Activated naive CD8-positive, alpha-beta T cell treated with anti-CD3 and anti-CD28 coated beads, Interleukin-2, amount 50 U/mL, for 24 hours (primary cell): ENCODE data around the gene KRTAP9-9.
"Not testable (repeated sequence)": the region's sequence is repeated elsewhere in the genome, so short reads cannot be mapped to it uniquely, and the experiment has no call there.

Source experiments
- ATAC-seq: fragments of 150-1000 bp; cut with Tn5 transposase; one replicate; pipeline ENCODE4 v1.10.0; 2021
- DNase-seq: peaks from one replicate; pipeline ENCODE4 v3.0.0; 2021
- H3K27ac Mint-ChIP-seq: one replicate; pipeline ENCODE4 v1.8.0; 2021; ENCODE audit warnings: mild to moderate bottlenecking, mixed read lengths
- H3K27me3 Mint-ChIP-seq: one replicate; pipeline ENCODE4 v1.8.0; 2021; ENCODE audit warnings: mixed read lengths
- H3K36me3 Mint-ChIP-seq: one replicate; pipeline ENCODE4 v1.8.0; 2021; ENCODE audit warnings: low read depth, mixed read lengths
- H3K4me1 Mint-ChIP-seq: one replicate; pipeline ENCODE4 v1.8.0; 2021; ENCODE audit warnings: mixed read lengths
- H3K4me3 Mint-ChIP-seq: one replicate; pipeline ENCODE4 v1.8.0; 2021; ENCODE audit warnings: mild to moderate bottlenecking, moderate library complexity, mixed read lengths
- H3K9me3 Mint-ChIP-seq: one replicate; pipeline ENCODE4 v1.8.0; 2021; ENCODE audit warnings: mixed read lengths

The KRTAP9-9 gene

DNA sequence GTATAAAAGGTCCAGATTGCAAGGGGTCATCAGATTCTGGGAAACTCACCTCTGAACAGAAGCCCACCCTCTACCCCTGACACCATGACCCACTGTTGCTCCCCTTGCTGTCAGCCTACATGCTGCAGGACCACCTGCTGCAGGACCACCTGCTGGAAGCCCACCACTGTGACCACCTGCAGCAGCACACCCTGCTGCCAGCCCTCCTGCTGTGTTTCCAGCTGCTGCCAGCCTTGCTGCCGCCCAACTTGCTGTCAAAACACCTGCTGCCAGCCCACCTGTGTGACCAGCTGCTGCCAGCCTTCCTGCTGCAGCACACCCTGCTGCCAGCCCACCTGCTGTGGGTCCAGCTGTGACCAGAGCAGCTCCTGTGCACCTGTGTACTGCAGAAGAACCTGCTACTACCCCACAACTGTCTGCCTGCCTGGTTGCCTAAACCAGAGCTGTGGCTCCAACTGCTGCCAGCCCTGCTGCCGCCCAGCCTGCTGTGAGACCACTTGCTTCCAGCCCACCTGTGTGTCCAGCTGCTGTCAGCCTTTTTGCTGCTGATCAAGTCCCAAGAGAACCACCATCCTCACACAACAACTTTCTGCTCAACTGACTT, 5.4 kb upstream of the KRTAP9-9 start, which contains the start of gene KRTAP9-4:
KRTAP9-4 (plus strand) TSS at position 51 of the 604 bp plus-strand sequence; CDS start at position 85, 34 bp downstream.
- H3K27me3 Mint-ChIP-seq, ATAC-seq, H3K4me1 Mint-ChIP-seq, H3K9me3 Mint-ChIP-seq, H3K4me3 Mint-ChIP-seq, H3K27ac Mint-ChIP-seq, H3K36me3 Mint-ChIP-seq, DNase-seq: not testable (repeated sequence)

- ATAC-seq (no peak), DNase-seq (no peak)
- H3K4me1 Mint-ChIP-seq = peaks cover 2% of the 10 kb centered on the region
- no peaks in the 10 kb centered on the region for H3K36me3 Mint-ChIP-seq
- no peak overlapping the region for H3K27ac Mint-ChIP-seq
- H3K4me3 Mint-ChIP-seq = no peak overlapping the region
- H3K27me3 Mint-ChIP-seq = no peaks in the 10 kb centered on the region
- H3K9me3 Mint-ChIP-seq = no peaks in the 10 kb centered on the region
These were observed 3.9 kb upstream of the KRTAP9-9 start for GRCh38 chr17:41251261-41251660.

GRCh38 chr17:41254861-41255260, 323 bp upstream of the KRTAP9-9 start:
- Mint-ChIP-seq H3K27ac (no peak overlapping the region), H3K9me3 (no peaks in the 10 kb centered on the region), H3K27me3 (peaks cover 3% of the 10 kb centered on the region), H3K36me3 (no peaks in the 10 kb centered on the region), H3K4me3 (no peak overlapping the region), H3K4me1 (peaks cover 2% of the 10 kb centered on the region)
- DNase-seq (no peak), ATAC-seq (no peak)

- H3K27me3 Mint-ChIP-seq = peaks cover 3% of the 10 kb centered on the region
- no peaks in the 10 kb centered on the region for H3K9me3 Mint-ChIP-seq
- no peak for ATAC-seq
- no peak overlapping the region for H3K4me3 Mint-ChIP-seq
- peaks cover 10% of the 10 kb centered on the region for H3K4me1 Mint-ChIP-seq
- no peak for DNase-seq
- no peaks in the 10 kb centered on the region for H3K36me3 Mint-ChIP-seq
- no peak overlapping the region for H3K27ac Mint-ChIP-seq
These were observed 1.1 kb downstream of the KRTAP9-9 start for GRCh38 chr17:41256291-41256685.

- H3K4me1 Mint-ChIP-seq = peaks cover 10% of the 10 kb centered on the region
- H3K27ac Mint-ChIP-seq = no peak overlapping the region
- H3K4me3 Mint-ChIP-seq = no peak overlapping the region
- no peaks in the 10 kb centered on the region for H3K36me3 Mint-ChIP-seq
- no peak for ATAC-seq
- no peak for DNase-seq
- no peaks in the 10 kb centered on the region for H3K9me3 Mint-ChIP-seq
- peaks cover 3% of the 10 kb centered on the region for H3K27me3 Mint-ChIP-seq
These were observed 3.2 kb downstream of the KRTAP9-9 start for GRCh38 chr17:41258406-41258805.

DNA sequence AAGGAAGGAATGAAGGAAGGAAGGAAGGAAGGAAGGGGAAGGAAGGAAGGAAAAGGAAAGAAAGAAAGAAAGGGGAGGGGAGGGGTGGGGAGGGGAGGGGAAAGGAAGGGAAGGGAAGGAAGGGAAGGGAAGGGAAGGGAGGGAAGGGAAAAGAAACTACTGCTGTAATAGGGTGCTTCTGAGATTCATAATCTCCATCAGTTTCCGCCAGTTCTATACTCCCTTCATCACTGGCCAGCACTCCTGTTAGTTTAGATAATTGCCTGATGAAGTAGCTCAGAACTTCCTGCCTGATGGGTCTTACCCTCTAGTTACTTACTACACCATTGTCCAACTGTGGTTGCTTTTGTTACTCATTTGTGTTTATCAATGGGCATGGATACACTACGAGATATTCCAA, 8.0 kb downstream of the KRTAP9-9 start:
- Mint-ChIP-seq H3K27ac (no peak overlapping the region), H3K27me3 (peaks cover 3% of the 10 kb centered on the region), H3K9me3 (no peaks in the 10 kb centered on the region), H3K36me3 (no peaks in the 10 kb centered on the region), H3K4me3 (no peak overlapping the region), H3K4me1 (peaks cover 10% of the 10 kb centered on the region)
- ATAC-seq (no peak), DNase-seq (no peak)

GRCh38 chr17:41264599-41264998, 9.4 kb downstream of the KRTAP9-9 start:
- H3K27ac Mint-ChIP-seq = no peak overlapping the region
- H3K9me3 Mint-ChIP-seq = no peaks in the 10 kb centered on the region
- peaks cover 10% of the 10 kb centered on the region for H3K4me1 Mint-ChIP-seq
- no peaks in the 10 kb centered on the region for H3K36me3 Mint-ChIP-seq
- no peaks in the 10 kb centered on the region for H3K27me3 Mint-ChIP-seq
- no peak for ATAC-seq
- DNase-seq = no peak
- H3K4me3 Mint-ChIP-seq = no peak overlapping the region

DNA sequence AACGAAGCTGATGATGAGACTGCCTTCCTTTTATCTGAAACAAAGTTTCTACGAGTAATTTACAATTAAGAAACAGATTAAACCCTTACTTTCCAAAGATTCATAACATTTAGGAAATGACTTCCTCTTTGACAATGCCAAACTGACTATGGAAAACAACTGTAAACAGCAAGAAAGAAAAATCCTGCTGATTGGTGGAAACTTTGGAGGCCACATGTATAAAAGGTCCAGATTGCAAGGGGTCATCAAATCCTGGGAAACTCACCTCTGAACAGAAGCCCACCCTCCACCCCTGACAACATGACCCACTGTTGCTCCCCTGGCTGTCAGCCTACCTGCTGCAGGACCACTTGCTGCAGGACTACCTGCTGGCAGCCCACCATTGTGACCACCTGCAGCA, 9.9 kb downstream of the KRTAP9-9 start, which contains the start of gene KRTAP9-6:
KRTAP9-6 (plus strand) TSS at position 301 of the 400 bp plus-strand sequence; CDS start at position 301, 0 bp downstream.
- no peak for DNase-seq
- ATAC-seq = no peak
- Mint-ChIP-seq H3K36me3 (no peaks in the 10 kb centered on the region), H3K4me1 (peaks cover 9% of the 10 kb centered on the region), H3K9me3 (no peaks in the 10 kb centered on the region), H3K27me3 (no peaks in the 10 kb centered on the region), H3K4me3 (no peak within 1 kb of the TSS), H3K27ac (no peak within 1 kb of the TSS)

DNA sequence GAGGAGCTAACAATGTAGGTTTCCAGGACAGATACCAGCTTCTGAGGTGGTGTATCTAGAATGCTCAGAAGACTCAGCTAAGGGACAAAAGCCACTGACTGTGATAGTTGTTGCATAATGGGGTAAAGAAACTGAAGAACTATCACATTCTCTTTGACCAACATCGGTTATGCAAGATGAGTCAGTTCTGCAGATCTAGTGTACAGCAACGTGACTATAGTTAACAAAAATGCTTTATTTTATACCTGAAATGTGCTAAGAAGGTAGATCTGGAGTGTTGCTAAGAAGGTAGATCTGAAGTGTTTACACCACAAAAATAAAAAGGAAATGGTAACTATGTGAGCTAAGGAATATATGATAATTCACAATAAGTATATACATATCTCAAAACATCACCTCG, 12.5 kb downstream of the KRTAP9-9 start:
- DNase-seq (no peak), ATAC-seq (no peak)
- Mint-ChIP-seq H3K27ac (no peak overlapping the region), H3K27me3 (no peaks in the 10 kb centered on the region), H3K9me3 (no peaks in the 10 kb centered on the region), H3K4me1 (no peaks in the 10 kb centered on the region), H3K4me3 (no peak overlapping the region), H3K36me3 (no peaks in the 10 kb centered on the region)

- not testable (repeated sequence) for DNase-seq, ATAC-seq, H3K36me3 Mint-ChIP-seq, H3K27ac Mint-ChIP-seq, H3K4me1 Mint-ChIP-seq, H3K27me3 Mint-ChIP-seq, H3K9me3 Mint-ChIP-seq, H3K4me3 Mint-ChIP-seq
These were observed 16.1 kb downstream of the KRTAP9-9 start for GRCh38 chr17:41271323-41271722.

GRCh38 chr17:41271858-41272257, 16.7 kb downstream of the KRTAP9-9 start:
- Mint-ChIP-seq H3K9me3 (no peaks in the 10 kb centered on the region), H3K36me3 (no peaks in the 10 kb centered on the region)

GRCh38 chr17:41275648-41276190, 20.5 kb downstream of the KRTAP9-9 start, which contains the start of gene KRTAP9-7:
TSS of gene KRTAP9-7 (plus strand) at chr17:41275698. CDS start at chr17:41275698, 0 bp downstream.
- H3K9me3 Mint-ChIP-seq, H3K4me1 Mint-ChIP-seq, ATAC-seq, H3K4me3 Mint-ChIP-seq, H3K27me3 Mint-ChIP-seq, H3K27ac Mint-ChIP-seq, H3K36me3 Mint-ChIP-seq, DNase-seq: not testable (repeated sequence)

More at GRCh38 chr17:41271858-41272257, 16.7 kb downstream of the KRTAP9-9 start:
- H3K27ac Mint-ChIP-seq = no peak overlapping the region
- ATAC-seq (no peak), DNase-seq (no peak)
- H3K27me3 Mint-ChIP-seq = peaks cover 2% of the 10 kb centered on the region
- H3K4me3 Mint-ChIP-seq = no peak overlapping the region
- H3K4me1 Mint-ChIP-seq = no peaks in the 10 kb centered on the region

- no peaks in the 10 kb centered on the region for H3K36me3 Mint-ChIP-seq
- DNase-seq = no peak
- H3K4me3 Mint-ChIP-seq = no peak overlapping the region
- no peak overlapping the region for H3K27ac Mint-ChIP-seq
- no peak for ATAC-seq
- H3K27me3 Mint-ChIP-seq = peaks cover 2% of the 10 kb centered on the region
- no peaks in the 10 kb centered on the region for H3K4me1 Mint-ChIP-seq
- H3K9me3 Mint-ChIP-seq = no peaks in the 10 kb centered on the region
These were observed 23.2 kb downstream of the KRTAP9-9 start for GRCh38 chr17:41278176-41278955.

- no peak overlapping the region for H3K27ac Mint-ChIP-seq
- DNase-seq (no peak), ATAC-seq (no peak)
- H3K27me3 Mint-ChIP-seq = no peaks in the 10 kb centered on the region
- no peaks in the 10 kb centered on the region for H3K9me3 Mint-ChIP-seq
- H3K36me3 Mint-ChIP-seq = no peaks in the 10 kb centered on the region
- H3K4me1 Mint-ChIP-seq = peaks cover 10% of the 10 kb centered on the region
- H3K4me3 Mint-ChIP-seq = no peak overlapping the region
These were observed 28.9 kb downstream of the KRTAP9-9 start for GRCh38 chr17:41284043-41284442.

GRCh38 chr17:41284546-41284945, 29.4 kb downstream of the KRTAP9-9 start:
- Mint-ChIP-seq H3K36me3 (no peaks in the 10 kb centered on the region), H3K4me3 (no peak overlapping the region)

More at GRCh38 chr17:41284546-41284945, 29.4 kb downstream of the KRTAP9-9 start:
- Mint-ChIP-seq H3K27me3 (no peaks in the 10 kb centered on the region), H3K9me3 (no peaks in the 10 kb centered on the region), H3K27ac (no peak overlapping the region), H3K4me1 (peaks cover 10% of the 10 kb centered on the region)
- DNase-seq (no peak), ATAC-seq (no peak)
